ENCODE results near the gene ZNF467.

Gene ZNF467, protein sequence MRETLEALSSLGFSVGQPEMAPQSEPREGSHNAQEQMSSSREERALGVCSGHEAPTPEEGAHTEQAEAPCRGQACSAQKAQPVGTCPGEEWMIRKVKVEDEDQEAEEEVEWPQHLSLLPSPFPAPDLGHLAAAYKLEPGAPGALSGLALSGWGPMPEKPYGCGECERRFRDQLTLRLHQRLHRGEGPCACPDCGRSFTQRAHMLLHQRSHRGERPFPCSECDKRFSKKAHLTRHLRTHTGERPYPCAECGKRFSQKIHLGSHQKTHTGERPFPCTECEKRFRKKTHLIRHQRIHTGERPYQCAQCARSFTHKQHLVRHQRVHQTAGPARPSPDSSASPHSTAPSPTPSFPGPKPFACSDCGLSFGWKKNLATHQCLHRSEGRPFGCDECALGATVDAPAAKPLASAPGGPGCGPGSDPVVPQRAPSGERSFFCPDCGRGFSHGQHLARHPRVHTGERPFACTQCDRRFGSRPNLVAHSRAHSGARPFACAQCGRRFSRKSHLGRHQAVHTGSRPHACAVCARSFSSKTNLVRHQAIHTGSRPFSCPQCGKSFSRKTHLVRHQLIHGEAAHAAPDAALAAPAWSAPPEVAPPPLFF

DNA sequence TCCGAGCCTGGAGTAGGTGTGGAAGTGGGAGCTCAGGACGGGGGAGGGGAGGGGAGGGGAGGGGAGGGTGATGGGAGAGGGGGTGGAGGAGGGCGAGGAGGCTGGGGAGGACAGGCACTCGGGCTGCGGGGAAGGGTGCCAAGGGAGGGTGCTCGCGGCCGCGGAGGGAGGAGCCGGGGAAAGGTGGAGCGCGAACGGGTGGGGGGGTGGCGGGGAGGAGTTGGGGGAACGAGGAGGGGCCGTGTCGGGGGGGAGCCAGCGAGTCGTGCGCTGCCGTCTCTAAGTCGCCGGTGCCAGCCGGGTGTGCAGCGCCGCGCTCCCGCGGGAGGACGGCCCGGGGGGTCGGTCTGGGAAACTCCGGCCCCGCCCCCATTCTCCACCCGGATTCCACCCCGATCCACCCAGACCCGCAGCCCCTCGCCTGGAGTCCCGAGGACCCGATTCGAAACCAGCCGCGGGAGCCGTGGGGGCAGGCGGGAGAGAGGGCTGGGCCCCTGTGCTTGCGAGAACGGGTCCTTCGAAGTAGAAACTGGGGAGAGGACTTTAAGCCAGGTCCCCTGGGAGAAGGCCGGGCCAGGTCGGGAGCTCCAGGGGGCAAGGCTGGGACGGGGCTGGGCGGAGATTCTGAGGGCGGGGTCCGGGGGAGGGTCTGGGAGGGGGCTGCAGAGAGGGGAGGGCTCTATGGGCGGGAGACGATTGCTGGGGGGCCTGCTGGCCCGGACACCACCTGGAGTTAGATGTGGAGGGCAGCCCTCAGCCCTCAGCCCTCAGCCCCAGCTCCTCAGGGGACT, at the start of gene ZNF467:
TSS of gene ZNF467 (minus strand) at position 143 of the 791 bp plus-strand sequence. CDS start 2,556 bp downstream, outside the sequence.
- TF ChIP-seq, protein P1, sequence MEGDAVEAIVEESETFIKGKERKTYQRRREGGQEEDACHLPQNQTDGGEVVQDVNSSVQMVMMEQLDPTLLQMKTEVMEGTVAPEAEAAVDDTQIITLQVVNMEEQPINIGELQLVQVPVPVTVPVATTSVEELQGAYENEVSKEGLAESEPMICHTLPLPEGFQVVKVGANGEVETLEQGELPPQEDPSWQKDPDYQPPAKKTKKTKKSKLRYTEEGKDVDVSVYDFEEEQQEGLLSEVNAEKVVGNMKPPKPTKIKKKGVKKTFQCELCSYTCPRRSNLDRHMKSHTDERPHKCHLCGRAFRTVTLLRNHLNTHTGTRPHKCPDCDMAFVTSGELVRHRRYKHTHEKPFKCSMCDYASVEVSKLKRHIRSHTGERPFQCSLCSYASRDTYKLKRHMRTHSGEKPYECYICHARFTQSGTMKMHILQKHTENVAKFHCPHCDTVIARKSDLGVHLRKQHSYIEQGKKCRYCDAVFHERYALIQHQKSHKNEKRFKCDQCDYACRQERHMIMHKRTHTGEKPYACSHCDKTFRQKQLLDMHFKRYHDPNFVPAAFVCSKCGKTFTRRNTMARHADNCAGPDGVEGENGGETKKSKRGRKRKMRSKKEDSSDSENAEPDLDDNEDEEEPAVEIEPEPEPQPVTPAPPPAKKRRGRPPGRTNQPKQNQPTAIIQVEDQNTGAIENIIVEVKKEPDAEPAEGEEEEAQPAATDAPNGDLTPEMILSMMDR (IDR thresholded peaks at IDR 0.05; ENCODE audit: low read depth, low read length): no peak
- no peak for DNase-seq (ENCODE audit: extremely low read depth, low read depth)

DNA sequence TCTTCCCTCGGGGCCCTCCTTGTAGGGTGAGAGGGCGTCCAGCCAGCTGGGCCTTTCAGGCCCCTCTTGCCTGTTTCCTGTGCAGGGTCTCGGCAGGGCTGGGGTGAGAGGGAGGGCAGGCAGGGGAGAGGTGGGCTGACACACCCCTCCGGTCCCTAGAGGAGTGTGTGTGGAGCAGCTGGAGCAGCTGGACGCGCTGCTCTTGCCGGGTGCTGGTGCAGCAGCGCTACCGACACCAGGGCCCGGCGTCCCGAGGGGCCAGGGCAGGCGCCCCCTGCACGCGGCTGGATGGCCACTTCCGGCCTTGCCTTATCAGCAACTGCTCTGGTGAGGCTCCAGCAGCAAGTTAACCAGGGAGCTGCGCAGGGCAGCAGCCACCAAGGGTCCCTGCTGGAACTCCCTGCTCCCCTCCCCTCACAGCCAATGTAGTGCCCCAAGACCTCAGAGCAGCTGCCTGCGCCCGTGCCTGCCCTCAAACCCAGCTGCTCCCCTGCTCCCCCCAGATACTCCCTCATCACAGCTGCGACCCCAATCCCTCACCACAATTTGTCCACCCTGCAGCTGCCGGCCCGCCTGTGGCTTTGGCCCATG, 49.1 kb upstream of the ZNF467 start:
- no peak for DNase-seq (ENCODE audit: extremely low read depth, low read depth)

DNA sequence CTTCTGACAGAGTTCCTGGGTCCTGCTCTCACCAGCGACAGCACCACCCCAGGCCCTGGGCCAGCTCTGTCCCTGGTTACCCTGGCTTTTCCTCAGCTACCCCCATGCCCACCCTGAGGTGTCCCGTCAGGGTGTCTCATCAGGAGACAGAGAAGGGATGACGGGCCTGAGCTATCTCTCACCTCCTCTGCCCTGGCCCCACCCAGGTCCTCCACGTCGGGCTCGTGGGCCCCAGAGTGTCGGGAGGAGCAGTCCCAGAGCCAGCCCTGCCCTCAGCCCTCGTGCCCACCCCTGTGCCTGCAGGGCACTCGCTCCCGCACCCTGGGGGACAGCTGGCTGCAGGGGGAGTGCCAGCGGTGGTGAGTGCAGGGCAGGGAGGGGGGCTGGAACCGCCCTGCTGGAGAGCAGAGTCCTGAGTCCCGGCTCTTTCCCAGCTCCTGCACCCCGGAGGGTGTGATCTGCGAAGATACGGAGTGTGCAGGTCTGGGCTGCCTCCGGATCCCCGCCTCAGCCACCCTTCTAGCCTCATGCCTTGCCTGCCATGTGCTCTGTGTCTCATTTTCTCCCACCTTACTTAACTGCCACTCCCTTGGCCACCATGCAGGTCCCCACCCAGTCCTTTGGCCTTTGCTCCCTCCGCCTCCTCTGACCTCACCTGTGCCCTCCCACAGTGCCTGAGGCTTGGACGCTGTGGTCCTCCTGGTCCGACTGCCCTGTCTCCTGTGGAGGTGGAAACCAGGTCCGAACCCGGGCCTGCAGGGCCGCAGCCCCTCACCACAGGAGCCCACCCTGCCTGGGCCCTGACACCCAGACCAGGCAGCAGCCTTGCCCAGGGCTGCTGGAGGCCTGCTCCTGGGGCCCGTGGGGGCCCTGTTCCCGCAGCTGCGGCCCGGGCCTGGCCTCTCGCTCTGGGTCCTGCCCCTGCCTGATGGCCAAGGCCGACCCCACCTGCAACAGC, 48.1 kb upstream of the ZNF467 start:
- DNase-seq (ENCODE audit: extremely low read depth, low read depth): no peak
- TF ChIP-seq, protein P1 (IDR thresholded peaks at IDR 0.05; ENCODE audit: low read depth, low read length): no peak

More for the DNA sequence above, 49.1 kb upstream of the ZNF467 start:
- TF ChIP-seq, protein P1 (IDR thresholded peaks at IDR 0.05; ENCODE audit: low read depth, low read length): no peak

DNA sequence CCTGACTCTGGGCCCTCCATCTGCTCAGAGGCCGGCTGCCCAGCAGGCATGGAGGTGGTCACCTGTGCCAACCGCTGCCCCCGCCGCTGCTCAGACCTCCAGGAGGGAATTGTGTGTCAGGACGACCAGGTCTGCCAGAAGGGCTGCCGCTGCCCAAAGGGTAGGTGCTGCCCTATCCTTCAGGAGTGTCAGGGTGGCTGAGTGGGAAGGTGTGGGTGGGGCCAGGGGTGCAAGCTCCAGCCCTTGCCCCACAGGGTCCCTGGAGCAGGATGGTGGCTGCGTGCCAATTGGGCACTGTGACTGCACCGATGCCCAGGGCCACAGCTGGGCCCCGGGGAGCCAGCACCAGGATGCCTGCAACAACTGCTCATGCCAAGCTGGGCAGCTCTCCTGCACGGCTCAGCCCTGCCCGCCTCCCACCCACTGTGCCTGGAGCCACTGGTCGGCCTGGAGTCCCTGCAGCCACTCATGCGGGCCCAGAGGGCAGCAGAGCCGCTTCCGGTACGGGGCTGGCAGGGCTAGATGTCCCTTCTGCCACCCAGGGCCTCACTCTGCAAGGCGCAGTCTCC, 47.3 kb upstream of the ZNF467 start:
- TF ChIP-seq, protein P1 (IDR thresholded peaks at IDR 0.05; ENCODE audit: low read depth, low read length): no peak
- no peak for DNase-seq (ENCODE audit: extremely low read depth, low read depth)

DNA sequence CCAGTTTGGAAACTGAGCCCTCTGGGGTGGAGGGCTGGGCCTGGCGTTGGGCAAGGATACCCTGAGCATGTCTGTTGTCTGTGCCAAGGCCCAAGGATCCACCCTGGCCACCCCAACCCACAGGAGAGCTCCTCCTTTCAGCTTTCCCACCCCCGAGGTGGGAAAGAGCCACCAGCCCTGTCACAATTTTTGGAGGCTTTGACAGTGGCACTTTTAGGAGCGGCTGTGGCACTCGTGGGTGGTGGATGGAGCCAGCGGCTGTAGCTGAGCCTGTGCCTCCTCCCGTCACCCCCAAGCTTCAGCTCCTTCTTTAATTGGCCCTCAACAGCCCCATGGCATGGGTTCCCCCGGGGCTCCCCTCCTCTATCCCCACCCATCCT, 46.6 kb upstream of the ZNF467 start:
- no peak for DNase-seq (ENCODE audit: extremely low read depth, low read depth)
- TF ChIP-seq, protein P1 (IDR thresholded peaks at IDR 0.05; ENCODE audit: low read depth, low read length): no peak

All from AG09319 (cell line).